IPS DF 4.7 (cell line): ENCODE data around the gene C4A.
"Not testable (repeated sequence)": the region's sequence is repeated elsewhere in the genome, so short reads cannot be mapped to it uniquely, and the experiment has no call there.

Source experiments
- DNase-seq: peaks from one replicate; pipeline ENCODE4 v3.0.0-alpha.2; 2013; ENCODE audit warnings: low spot score; ENCODE audit errors: extremely low read depth

Gene C4A

GRCh38 chr6:31981744-31982143 is at the start of gene C4A:
TSS of gene C4A (plus strand) at chr6:31982057. CDS start at chr6:31982108, 51 bp downstream.
- DNase-seq, result not testable (repeated sequence)

GRCh38 chr6:31932137-31932536 is 49.7 kb upstream of the C4A start:
- DNase-seq, result not testable (repeated sequence)

GRCh38 chr6:31933537-31933936 is 48.3 kb upstream of the C4A start:
- no peak for DNase-seq

- DNase-seq, result no peak
Measured at GRCh38 chr6:31935021-31935420, 46.8 kb upstream of the C4A start.

GRCh38 chr6:31935823-31936222 is 46.0 kb upstream of the C4A start:
- DNase-seq, result no peak

GRCh38 chr6:31940256-31940664 is 41.6 kb upstream of the C4A start:
- no peak for DNase-seq

- DNase-seq, result no peak
Measured at GRCh38 chr6:31943742-31944141, 38.1 kb upstream of the C4A start.

- no peak for DNase-seq
Measured at GRCh38 chr6:31945154-31945506, 36.7 kb upstream of the C4A start.

GRCh38 chr6:31945507-31946369 is 36.1 kb upstream of the C4A start, which contains the start of gene CFB:
TSS of gene CFB (plus strand) at chr6:31946095. CDS start at chr6:31946222, 127 bp downstream.
- DNase-seq, result no peak

- DNase-seq, result no peak
Measured at GRCh38 chr6:31946370-31946885, 35.4 kb upstream of the C4A start.

GRCh38 chr6:31947070-31947675 is 34.7 kb upstream of the C4A start:
- DNase-seq, result no peak

- no peak for DNase-seq
Measured at GRCh38 chr6:31947864-31948263, 34.0 kb upstream of the C4A start.

GRCh38 chr6:31948306-31948705 is 33.6 kb upstream of the C4A start:
- DNase-seq, result no peak

GRCh38 chr6:31948753-31949413 is 33.0 kb upstream of the C4A start:
- DNase-seq, result no peak

- no peak for DNase-seq
Measured at GRCh38 chr6:31949926-31950548, 31.8 kb upstream of the C4A start.

- no peak for DNase-seq
Measured at GRCh38 chr6:31952140-31952805, 29.6 kb upstream of the C4A start.

GRCh38 chr6:31952890-31953289 is 29.0 kb upstream of the C4A start:
- DNase-seq, result no peak

- DNase-seq, result no peak
Measured at GRCh38 chr6:31954511-31954910, 27.3 kb upstream of the C4A start.

GRCh38 chr6:31956796-31957195 is 25.1 kb upstream of the C4A start:
- DNase-seq, result no peak

GRCh38 chr6:31958412-31958740 is 23.5 kb upstream of the C4A start:
- no peak for DNase-seq
